HL-60 (cell line): ENCODE data around the gene LAMA5.

Experiments
- DNase-seq, 2 experiments: peaks; one replicate each; pipeline ENCODE4 v3.0.0-alpha.2; 2010 to 2020; ENCODE audit warnings: low read depth in 1 of 2, low spot score in 1 of 2
- H3K27ac ChIP-seq: fragments of 250-450 bp; sonication (Bioruptor Pico); replicated peaks from 2 replicates; pipeline ENCODE4 v1.5.1; 2020; ENCODE audit warnings: mild to moderate bottlenecking, moderate library complexity
- H3K27me3 ChIP-seq: fragments of 250-450 bp; sonication (Bioruptor Pico); 2 replicates; pipeline ENCODE4 v1.5.1; 2021; ENCODE audit warnings: mild to moderate bottlenecking, moderate library complexity; ENCODE audit not compliant: insufficient read depth, poor library complexity, severe bottlenecking
- H3K4me3 ChIP-seq: replicated peaks from 2 replicates; pipeline ENCODE4 v1.5.1; 2011; ENCODE audit warnings: mild to moderate bottlenecking, control low read depth, low read length; ENCODE audit not compliant: insufficient read depth
- GABPA ChIP-seq: IDR thresholded peaks from 2 replicates; pipeline ENCODE4 v1.6.1; 2012; ENCODE audit warnings: low read depth
- POLR2AphosphoS5 ChIP-seq: IDR thresholded peaks from 2 replicates; pipeline ENCODE4 v1.6.1; 2012; ENCODE audit warnings: low read depth
- SPI1 ChIP-seq: IDR thresholded peaks from 2 replicates; pipeline ENCODE4 v1.6.1; 2012; ENCODE audit warnings: low read depth, mild to moderate bottlenecking, borderline replicate concordance
- TF ChIP-seq, protein P1 (sequence below): IDR thresholded peaks from one replicate; pipeline ENCODE4 v1.5.1; 2011; ENCODE audit warnings: low read length, control low read depth, inconsistent platforms; ENCODE audit not compliant: insufficient read depth
- TF ChIP-seq, protein P2 (sequence below): IDR thresholded peaks from 2 replicates; pipeline ENCODE4 v1.6.1; 2012; ENCODE audit warnings: low read depth; ENCODE audit not compliant: insufficient replicate concordance

Gene LAMA5

DNA sequence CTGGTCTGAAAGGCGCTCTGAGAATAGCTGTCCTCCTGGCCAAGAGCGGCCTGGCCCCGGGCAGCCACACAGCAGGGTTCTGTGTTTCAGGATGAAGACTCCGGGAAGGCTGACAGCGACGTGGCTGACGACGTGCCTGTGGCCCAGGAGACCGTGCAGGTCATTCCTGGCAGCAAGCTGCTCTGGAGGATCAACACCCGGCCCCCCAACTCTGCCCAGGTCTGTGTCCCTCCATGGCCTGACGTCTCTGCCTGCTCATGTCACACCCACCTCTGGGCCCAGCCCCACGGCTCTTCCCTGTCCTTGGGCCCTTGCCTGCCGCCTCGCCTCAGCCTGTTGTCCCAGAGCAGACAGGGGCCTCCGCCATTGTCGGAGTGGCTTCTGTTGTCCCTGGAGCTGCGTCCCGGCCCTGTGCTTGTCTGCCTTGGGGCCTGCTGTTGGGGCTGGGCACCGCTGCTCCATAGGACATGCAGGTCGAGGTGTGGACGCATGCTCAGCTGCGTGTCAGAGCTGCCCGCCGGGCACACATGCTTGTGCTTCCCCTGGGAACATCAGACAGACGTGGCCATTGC, 80.5 kb downstream of the LAMA5 start:
- no peak for DNase-seq
- Histone ChIP-seq H3K4me3 (no peak overlapping the region), H3K27me3 (no peaks in the 10 kb centered on the region), H3K27ac (no peak overlapping the region)
- no peak for TF ChIP-seq SPI1
- TF ChIP-seq, protein P1, sequence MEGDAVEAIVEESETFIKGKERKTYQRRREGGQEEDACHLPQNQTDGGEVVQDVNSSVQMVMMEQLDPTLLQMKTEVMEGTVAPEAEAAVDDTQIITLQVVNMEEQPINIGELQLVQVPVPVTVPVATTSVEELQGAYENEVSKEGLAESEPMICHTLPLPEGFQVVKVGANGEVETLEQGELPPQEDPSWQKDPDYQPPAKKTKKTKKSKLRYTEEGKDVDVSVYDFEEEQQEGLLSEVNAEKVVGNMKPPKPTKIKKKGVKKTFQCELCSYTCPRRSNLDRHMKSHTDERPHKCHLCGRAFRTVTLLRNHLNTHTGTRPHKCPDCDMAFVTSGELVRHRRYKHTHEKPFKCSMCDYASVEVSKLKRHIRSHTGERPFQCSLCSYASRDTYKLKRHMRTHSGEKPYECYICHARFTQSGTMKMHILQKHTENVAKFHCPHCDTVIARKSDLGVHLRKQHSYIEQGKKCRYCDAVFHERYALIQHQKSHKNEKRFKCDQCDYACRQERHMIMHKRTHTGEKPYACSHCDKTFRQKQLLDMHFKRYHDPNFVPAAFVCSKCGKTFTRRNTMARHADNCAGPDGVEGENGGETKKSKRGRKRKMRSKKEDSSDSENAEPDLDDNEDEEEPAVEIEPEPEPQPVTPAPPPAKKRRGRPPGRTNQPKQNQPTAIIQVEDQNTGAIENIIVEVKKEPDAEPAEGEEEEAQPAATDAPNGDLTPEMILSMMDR: no peak
- TF ChIP-seq, protein P2, sequence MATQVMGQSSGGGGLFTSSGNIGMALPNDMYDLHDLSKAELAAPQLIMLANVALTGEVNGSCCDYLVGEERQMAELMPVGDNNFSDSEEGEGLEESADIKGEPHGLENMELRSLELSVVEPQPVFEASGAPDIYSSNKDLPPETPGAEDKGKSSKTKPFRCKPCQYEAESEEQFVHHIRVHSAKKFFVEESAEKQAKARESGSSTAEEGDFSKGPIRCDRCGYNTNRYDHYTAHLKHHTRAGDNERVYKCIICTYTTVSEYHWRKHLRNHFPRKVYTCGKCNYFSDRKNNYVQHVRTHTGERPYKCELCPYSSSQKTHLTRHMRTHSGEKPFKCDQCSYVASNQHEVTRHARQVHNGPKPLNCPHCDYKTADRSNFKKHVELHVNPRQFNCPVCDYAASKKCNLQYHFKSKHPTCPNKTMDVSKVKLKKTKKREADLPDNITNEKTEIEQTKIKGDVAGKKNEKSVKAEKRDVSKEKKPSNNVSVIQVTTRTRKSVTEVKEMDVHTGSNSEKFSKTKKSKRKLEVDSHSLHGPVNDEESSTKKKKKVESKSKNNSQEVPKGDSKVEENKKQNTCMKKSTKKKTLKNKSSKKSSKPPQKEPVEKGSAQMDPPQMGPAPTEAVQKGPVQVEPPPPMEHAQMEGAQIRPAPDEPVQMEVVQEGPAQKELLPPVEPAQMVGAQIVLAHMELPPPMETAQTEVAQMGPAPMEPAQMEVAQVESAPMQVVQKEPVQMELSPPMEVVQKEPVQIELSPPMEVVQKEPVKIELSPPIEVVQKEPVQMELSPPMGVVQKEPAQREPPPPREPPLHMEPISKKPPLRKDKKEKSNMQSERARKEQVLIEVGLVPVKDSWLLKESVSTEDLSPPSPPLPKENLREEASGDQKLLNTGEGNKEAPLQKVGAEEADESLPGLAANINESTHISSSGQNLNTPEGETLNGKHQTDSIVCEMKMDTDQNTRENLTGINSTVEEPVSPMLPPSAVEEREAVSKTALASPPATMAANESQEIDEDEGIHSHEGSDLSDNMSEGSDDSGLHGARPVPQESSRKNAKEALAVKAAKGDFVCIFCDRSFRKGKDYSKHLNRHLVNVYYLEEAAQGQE: no peak
- TF ChIP-seq POLR2AphosphoS5: no peak
- TF ChIP-seq GABPA: no peak

DNA sequence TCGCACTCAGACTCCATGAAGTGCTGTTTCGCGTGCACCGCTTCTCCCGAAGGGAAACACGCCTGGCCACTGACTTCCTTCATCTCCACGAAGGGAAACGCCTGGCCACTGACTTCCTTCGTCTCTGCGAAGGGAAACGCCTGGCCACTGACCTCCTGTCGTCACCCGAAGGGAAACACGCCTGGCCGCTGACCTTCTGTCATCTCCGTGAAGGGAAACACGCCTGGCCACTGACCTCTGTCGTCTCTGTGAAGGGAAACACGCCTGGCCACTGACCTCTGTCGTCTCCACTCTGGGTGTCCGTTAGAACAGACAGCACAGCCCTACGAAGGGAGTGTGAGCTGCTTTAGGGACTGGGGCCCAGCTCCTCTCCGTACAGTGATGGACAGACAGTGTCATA, 81.4 kb downstream of the LAMA5 start:
- no peak for DNase-seq
- H3K27me3 ChIP-seq: no peaks in the 10 kb centered on the region
- no peak overlapping the region for H3K27ac ChIP-seq
- no peak overlapping the region for H3K4me3 ChIP-seq
- TF ChIP-seq, protein P1: no peak
- TF ChIP-seq GABPA (no peak), POLR2AphosphoS5 (no peak), SPI1 (no peak)
- TF ChIP-seq, protein P2: no peak

DNA sequence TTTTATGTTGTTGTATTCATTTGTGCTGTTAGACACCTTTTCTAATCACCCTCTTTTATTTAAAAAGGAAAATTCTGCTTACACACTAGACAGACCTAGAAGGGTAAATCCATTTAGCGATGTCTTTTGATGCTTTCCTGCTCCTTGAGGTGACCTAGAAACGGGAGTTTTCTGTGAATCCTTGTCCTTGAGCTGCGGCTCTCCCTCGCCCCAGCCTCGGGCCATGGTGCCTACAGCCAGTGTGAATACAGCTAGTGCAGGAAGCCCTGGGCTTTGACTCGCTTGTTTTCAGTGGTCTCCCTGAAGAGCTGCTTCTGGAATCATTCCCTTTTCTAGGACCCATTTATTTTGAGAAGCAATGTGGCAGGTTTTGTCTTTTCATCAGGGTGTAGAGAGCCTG, 82.0 kb downstream of the LAMA5 start:
- TF ChIP-seq POLR2AphosphoS5 (no peak), SPI1 (no peak), GABPA (no peak)
- TF ChIP-seq, protein P1: no peak
- TF ChIP-seq, protein P2: no peak
- no peak overlapping the region for H3K27ac ChIP-seq
- DNase-seq: no peak
- no peaks in the 10 kb centered on the region for H3K27me3 ChIP-seq
- H3K4me3 ChIP-seq: no peak overlapping the region
